HepG2 (cell line): ENCODE data around the gene DIAPH1. TPM values are rescaled to one million over a fixed set of nuclear protein-coding genes. Genes with fewer than 3 reads are reported as not detected.

ENCODE experiments used
- ARNT ChIP-seq: fragments of 450-650 bp; IDR thresholded peaks from 2 replicates; pipeline ENCODE4 v1.6.1; 2017
- GABPB1 ChIP-seq: IDR thresholded peaks from 2 replicates; pipeline ENCODE4 v1.6.1; 2016; ENCODE audit warnings: mild to moderate bottlenecking, missing genetic modification reagents, moderate library complexity, missing compliant biosample characterization
- KLF9 ChIP-seq: IDR thresholded peaks from 2 replicates; pipeline ENCODE4 v1.6.1; 2016; ENCODE audit warnings: low read depth
- NR2C2 ChIP-seq: sonication (generic); formaldehyde crosslinking; IDR thresholded peaks from 2 replicates; pipeline ENCODE4 v1.4.0; 2020; ENCODE audit warnings: missing genetic modification reagents, mild to moderate bottlenecking, moderate library complexity, borderline replicate concordance
- PCBP1 ChIP-seq: fragments of 200-400 bp; formaldehyde crosslinking; IDR thresholded peaks from 2 replicates; pipeline ENCODE4 v1.6.1; 2017; ENCODE audit warnings: mild to moderate bottlenecking, low read depth, low read length, borderline replicate concordance
- RAD21 ChIP-seq: fragments of 450-650 bp; formaldehyde crosslinking; IDR thresholded peaks from 2 replicates; pipeline ENCODE4 v1.5.0; 2020; ENCODE audit warnings: mild to moderate bottlenecking
- SRSF1 ChIP-seq: fragments of 200-400 bp; formaldehyde crosslinking; optimal IDR thresholded peaks from 2 replicates; pipeline ENCODE3; 2017; ENCODE audit warnings: mild to moderate bottlenecking, low read depth, low read length, moderate library complexity
- TBX2 ChIP-seq: sonication (generic); formaldehyde crosslinking; IDR thresholded peaks from 2 replicates; pipeline ENCODE4 v1.5.0; 2020; ENCODE audit warnings: missing genetic modification reagents, mild to moderate bottlenecking, borderline replicate concordance
- TEAD3 ChIP-seq: optimal IDR thresholded peaks from 2 replicates; pipeline ENCODE3; 2016; ENCODE audit warnings: borderline replicate concordance
- ZBTB38 ChIP-seq: sonication (generic); formaldehyde crosslinking; IDR thresholded peaks from 2 replicates; pipeline ENCODE4 v1.5.1; 2020; ENCODE audit warnings: mild to moderate bottlenecking, missing genetic modification reagents
- ZFP62 ChIP-seq: sonication (generic); formaldehyde crosslinking; IDR thresholded peaks from 2 replicates; pipeline ENCODE4 v1.4.0; 2020; ENCODE audit warnings: missing genetic modification reagents
- ZNF264 ChIP-seq: sonication (generic); formaldehyde crosslinking; IDR thresholded peaks from 2 replicates; pipeline ENCODE4 v1.4.0; 2020; ENCODE audit warnings: missing genetic modification reagents
- ZNF549 ChIP-seq: sonication (generic); formaldehyde crosslinking; IDR thresholded peaks from 2 replicates; pipeline ENCODE4 v1.5.0; 2020; ENCODE audit warnings: missing genetic modification reagents
- ZNF768 ChIP-seq: sonication (generic); formaldehyde crosslinking; IDR thresholded peaks from 2 replicates; pipeline ENCODE4 v1.4.0; 2020; ENCODE audit warnings: missing genetic modification reagents
- ZNF776 ChIP-seq: sonication (generic); formaldehyde crosslinking; IDR thresholded peaks from 2 replicates; pipeline ENCODE4 v1.4.0; 2020; ENCODE audit warnings: mild to moderate bottlenecking, missing genetic modification reagents
- polyA plus RNA-seq, 8 experiments: library from polyadenylated mRNA; depleted of rRNA in 3 of 8; stranded (reverse) in 7 of 8; unstranded in 1 of 8; fragments of >200 nt; fragmentation: Illumina TruSeq in 4 of 8; extraction: Trizol in 4 of 8; gene quantifications; 2 replicates each; pipeline versions ENCODE4 v1.2.1 to v1.2.3, GENCODE V29; 2011 to 2016; ENCODE audit warnings: low read depth in 4 of 8, missing spikeins in 1 of 8, mixed read lengths in 1 of 8; ENCODE audit not compliant: insufficient read depth in 1 of 8
- total RNA-seq, 5 experiments: library from RNA; depleted of rRNA; stranded (reverse); fragments of >200 nt; fragmentation: Illumina TruSeq; extraction: Trizol; gene quantifications; 2 replicates each; pipeline ENCODE4 v1.2.3, GENCODE V29; 2016; ENCODE audit warnings: low read depth in 1 of 5
- TF ChIP-seq, protein P1 (sequence below): sonication (generic); formaldehyde crosslinking; IDR thresholded peaks from 2 replicates; pipeline ENCODE4 v1.4.0; 2020; ENCODE audit warnings: missing genetic modification reagents
- TF ChIP-seq, protein P2 (sequence below): sonication (generic); formaldehyde crosslinking; IDR thresholded peaks from 2 replicates; pipeline ENCODE4 v1.9.0; 2021; ENCODE audit warnings: missing genetic modification reagents, borderline replicate concordance
- TF ChIP-seq, protein P3 (sequence below), 2 experiments: fragments of 450-650 bp in 1 of 2; sonication (generic) in 1 of 2; formaldehyde crosslinking in 1 of 2; IDR thresholded peaks; 2 replicates each; pipeline versions ENCODE4 v1.6.1 to v1.8.0; 2016 to 2022; ENCODE audit warnings: antibody characterized with exemption in 1 of 2, mild to moderate bottlenecking in 1 of 2, missing genetic modification reagents in 1 of 2

The DIAPH1 gene
- total and polyA plus RNA-seq, 2 of the 13 experiments (the other 11 are each of a cell fraction or from before 2014, with no cell fraction given): 25.1 to 33.9 TPM

DNA sequence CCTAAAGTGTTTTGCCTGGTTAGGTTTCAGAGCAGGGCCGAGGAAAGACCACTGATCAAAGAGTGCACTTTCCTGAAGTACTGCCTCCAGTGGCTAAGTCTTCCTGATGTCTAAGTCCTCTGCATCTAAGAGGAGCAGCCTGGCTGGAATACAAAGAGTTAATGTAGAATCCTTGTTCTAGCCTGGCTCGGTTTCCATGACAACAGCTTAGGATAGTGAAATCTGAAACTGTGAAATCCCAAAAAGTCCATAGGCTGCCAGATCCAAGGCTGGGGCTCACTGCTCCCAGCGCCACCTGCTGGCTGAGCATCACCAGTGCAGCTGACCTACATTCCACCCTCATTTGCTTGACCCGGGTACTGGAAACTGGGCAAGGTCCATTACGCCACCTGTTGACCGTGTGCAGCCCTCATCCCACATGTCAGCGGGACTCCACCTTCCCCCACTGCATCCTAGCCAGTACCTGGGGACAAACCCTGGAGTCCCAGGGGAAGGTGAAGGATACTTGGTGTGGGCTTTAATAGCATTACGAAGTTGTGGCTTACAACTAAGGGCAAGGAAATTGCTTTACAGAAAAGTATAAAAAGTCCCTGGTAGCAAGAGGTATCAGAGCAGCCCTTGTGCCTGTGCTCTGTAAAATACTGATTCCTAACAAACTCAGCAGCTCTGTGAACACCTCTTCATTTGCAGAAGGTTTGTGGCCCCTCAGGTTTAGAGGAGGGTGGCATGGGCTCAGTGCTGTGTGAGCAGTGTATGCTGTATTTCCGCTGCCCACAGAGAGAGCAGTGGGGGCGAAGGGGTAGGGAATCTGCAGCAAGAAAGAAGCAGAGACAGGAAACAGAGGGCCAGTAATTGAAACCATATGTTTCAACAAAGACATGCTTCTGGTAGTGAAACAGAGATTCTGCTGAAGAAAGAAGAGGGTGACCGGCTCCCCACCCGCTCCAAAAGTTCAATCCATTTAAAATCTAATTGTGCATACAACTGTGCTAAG is 93.9 kb downstream of the DIAPH1 start (continued):
- TF ChIP-seq ZNF549 (no peak), TEAD3 (CRISPR knock-in tag) (peak; percentile 98), GABPB1 (CRISPR knock-in tag) (peak; percentile 45), ZBTB38 (CRISPR knock-in tag) (peak; percentile 36; the same call in 1 of the 2 replicates), ZNF264 (no peak), ZFP62 (CRISPR knock-in tag) (no peak), SRSF1 (no peak), TBX2 (peak; percentile 68; the same call in 1 of the 2 replicates), ZNF768 (CRISPR knock-in tag) (no peak), NR2C2 (CRISPR knock-in tag) (no peak), ARNT (no peak), RAD21 (peak; percentile 90), ZNF776 (CRISPR knock-in tag) (no peak), PCBP1 (no peak), KLF9 (CRISPR knock-in tag) (no peak)
- TF ChIP-seq, protein P1, sequence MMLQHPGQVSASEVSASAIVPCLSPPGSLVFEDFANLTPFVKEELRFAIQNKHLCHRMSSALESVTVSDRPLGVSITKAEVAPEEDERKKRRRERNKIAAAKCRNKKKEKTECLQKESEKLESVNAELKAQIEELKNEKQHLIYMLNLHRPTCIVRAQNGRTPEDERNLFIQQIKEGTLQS (CRISPR knock-in tag): peak; percentile 18; the same call in 1 of the 2 replicates
- TF ChIP-seq, protein P2, sequence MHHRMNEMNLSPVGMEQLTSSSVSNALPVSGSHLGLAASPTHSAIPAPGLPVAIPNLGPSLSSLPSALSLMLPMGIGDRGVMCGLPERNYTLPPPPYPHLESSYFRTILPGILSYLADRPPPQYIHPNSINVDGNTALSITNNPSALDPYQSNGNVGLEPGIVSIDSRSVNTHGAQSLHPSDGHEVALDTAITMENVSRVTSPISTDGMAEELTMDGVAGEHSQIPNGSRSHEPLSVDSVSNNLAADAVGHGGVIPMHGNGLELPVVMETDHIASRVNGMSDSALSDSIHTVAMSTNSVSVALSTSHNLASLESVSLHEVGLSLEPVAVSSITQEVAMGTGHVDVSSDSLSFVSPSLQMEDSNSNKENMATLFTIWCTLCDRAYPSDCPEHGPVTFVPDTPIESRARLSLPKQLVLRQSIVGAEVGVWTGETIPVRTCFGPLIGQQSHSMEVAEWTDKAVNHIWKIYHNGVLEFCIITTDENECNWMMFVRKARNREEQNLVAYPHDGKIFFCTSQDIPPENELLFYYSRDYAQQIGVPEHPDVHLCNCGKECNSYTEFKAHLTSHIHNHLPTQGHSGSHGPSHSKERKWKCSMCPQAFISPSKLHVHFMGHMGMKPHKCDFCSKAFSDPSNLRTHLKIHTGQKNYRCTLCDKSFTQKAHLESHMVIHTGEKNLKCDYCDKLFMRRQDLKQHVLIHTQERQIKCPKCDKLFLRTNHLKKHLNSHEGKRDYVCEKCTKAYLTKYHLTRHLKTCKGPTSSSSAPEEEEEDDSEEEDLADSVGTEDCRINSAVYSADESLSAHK (CRISPR knock-in tag): no peak
- TF ChIP-seq, protein P3, sequence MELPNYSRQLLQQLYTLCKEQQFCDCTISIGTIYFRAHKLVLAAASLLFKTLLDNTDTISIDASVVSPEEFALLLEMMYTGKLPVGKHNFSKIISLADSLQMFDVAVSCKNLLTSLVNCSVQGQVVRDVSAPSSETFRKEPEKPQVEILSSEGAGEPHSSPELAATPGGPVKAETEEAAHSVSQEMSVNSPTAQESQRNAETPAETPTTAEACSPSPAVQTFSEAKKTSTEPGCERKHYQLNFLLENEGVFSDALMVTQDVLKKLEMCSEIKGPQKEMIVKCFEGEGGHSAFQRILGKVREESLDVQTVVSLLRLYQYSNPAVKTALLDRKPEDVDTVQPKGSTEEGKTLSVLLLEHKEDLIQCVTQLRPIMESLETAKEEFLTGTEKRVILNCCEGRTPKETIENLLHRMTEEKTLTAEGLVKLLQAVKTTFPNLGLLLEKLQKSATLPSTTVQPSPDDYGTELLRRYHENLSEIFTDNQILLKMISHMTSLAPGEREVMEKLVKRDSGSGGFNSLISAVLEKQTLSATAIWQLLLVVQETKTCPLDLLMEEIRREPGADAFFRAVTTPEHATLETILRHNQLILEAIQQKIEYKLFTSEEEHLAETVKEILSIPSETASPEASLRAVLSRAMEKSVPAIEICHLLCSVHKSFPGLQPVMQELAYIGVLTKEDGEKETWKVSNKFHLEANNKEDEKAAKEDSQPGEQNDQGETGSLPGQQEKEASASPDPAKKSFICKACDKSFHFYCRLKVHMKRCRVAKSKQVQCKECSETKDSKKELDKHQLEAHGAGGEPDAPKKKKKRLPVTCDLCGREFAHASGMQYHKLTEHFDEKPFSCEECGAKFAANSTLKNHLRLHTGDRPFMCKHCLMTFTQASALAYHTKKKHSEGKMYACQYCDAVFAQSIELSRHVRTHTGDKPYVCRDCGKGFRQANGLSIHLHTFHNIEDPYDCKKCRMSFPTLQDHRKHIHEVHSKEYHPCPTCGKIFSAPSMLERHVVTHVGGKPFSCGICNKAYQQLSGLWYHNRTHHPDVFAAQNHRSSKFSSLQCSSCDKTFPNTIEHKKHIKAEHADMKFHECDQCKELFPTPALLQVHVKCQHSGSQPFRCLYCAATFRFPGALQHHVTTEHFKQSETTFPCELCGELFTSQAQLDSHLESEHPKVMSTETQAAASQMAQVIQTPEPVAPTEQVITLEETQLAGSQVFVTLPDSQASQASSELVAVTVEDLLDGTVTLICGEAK (IDR thresholded peaks at IDR 0.05): no peak
- TF ChIP-seq, protein P3 (CRISPR knock-in tag; IDR thresholded peaks at IDR 0.05): no peak
